Mucosa of gallbladder (tissue), 1 donor: ENCODE data around the gene SCIMP. TPM values are rescaled to one million over a fixed set of nuclear protein-coding genes. Genes with fewer than 3 reads are reported as not detected.
A peak's percentile ranks its signal among the peaks of the same experiment; 100 is the strongest.
"Not testable (repeated sequence)": the region's sequence is repeated elsewhere in the genome, so short reads cannot be mapped to it uniquely, and the experiment has no call there.

Experiments
- DNase-seq: peaks from one replicate; pipeline ENCODE4 v3.0.0-alpha.2; 2020; ENCODE audit warnings: low spot score
- total RNA-seq: library from RNA; stranded (reverse); gene quantifications from one replicate; pipeline ENCODE4 v1.2.1, GENCODE V29; 2021
- donor health status: DM: no; HTN: no; CAD: no.

The SCIMP gene
- total RNA-seq, 1 donor from 2014 or later: 4.9 TPM

DNA sequence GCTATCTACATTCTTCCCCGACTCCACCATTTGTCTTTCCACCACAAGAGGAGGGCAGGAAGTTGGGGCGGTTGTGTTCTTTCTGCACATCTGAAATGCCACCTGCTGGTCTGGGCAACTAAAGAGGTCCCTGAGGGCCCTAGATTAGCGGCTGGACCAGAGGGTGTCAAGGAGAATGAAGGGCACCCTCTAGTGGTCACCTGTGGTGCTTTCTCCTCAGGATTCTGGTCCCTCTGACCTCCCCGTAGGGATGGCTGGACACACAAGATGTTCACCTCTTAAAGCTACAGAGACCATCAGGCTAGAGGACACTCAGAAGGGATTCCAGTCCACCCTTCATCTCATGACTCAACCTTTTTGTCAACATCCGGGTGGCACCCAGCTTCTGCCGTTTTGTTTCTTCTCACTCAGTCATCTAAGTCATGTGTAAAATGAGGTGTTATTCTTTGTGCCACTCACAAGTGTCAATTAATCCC is 2.9 kb upstream of the SCIMP start:
- peak; percentile 47 for DNase-seq

DNA sequence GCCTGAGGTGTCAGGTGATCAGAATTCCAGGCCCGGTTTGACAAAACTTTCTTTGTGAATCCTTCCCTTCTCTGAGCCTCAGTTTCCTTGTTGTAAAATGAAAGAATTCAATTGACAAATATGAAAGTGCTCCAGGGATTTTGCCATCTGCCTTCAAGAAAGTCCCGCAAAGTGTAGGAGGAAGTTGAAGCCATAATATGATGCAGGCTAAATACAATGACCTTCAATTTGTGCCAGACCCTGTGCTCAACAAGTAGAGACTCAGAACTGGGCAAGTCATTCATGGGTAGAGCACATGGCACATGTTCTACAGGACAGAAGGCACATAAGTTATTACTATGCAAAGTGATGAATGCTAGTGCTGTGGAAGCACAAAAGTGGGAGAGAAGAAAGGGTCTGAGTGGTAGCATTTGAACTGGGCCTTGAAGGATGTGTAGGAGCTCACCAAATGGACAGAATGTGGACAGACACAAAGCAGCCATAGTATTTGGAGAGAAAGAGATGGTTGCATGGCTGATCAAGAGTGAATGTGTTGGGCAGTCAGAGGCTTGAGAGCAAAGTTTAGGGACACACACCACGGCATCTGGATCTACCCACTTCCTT is 2.4 kb upstream of the SCIMP start:
- DNase-seq: no peak

DNA sequence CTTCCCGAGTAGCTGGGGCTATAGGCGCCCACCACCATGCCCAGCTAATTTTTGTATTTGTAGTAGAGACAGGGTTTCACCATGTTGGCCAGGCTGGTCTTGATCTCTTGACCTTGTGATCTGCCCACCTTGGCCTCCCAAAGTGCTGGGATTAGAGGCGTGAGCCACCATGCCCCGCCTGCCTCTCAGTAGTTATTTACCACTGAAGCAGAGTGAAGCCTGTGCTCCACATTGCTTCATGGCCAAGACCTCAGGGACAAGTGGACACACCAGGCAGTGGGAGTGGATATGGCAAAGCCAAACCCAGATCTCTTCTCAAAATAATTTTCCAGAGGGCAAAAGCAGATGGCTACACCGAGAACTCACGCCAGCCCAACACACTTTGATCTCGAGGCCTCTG is 1.2 kb downstream of the SCIMP start:
- not testable (repeated sequence) for DNase-seq

DNA sequence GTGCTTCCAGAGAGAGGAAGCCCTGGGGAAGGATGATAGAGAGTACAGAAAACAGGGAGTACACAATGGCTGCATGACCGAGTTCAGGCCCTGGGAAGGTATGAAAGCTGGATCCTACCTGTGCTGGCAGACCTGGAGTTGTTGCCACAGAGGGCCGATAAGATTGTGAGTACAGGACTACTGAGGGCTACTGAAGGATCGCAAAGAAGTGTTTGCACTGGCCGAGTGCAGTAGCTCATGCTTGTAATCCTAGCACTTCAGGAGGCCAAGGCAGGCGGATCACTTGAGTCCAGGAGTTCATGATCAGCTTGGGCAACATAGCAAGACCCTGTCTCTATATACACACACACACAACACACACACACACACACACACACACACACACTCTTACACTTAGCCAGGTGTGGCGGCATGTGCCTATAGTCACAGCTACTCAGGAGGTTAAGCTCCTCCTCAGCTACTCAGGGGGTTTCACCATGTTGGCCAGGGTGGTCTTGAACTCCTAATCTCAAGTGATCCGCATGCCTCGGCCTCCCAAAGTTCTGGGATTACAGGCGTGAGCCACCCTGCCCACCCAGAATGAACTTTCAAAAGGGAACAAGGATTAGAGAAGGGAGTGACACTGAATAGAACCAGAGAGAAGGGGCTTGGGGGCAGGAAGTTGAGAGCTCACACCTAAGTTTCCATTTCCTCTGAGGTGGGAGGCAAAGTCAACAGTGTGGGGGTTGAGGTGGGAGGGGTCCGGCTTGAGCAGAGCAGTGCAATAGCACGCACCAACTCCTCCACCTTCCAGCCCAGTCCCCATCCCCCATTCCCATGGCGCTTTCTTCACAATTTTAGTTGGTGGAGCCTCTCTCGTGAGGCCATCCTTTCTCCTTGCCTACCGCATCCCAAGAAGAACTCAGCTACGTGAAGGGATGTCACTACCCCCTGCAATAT is 7.5 kb downstream of the SCIMP start:
- no peak for DNase-seq

DNA sequence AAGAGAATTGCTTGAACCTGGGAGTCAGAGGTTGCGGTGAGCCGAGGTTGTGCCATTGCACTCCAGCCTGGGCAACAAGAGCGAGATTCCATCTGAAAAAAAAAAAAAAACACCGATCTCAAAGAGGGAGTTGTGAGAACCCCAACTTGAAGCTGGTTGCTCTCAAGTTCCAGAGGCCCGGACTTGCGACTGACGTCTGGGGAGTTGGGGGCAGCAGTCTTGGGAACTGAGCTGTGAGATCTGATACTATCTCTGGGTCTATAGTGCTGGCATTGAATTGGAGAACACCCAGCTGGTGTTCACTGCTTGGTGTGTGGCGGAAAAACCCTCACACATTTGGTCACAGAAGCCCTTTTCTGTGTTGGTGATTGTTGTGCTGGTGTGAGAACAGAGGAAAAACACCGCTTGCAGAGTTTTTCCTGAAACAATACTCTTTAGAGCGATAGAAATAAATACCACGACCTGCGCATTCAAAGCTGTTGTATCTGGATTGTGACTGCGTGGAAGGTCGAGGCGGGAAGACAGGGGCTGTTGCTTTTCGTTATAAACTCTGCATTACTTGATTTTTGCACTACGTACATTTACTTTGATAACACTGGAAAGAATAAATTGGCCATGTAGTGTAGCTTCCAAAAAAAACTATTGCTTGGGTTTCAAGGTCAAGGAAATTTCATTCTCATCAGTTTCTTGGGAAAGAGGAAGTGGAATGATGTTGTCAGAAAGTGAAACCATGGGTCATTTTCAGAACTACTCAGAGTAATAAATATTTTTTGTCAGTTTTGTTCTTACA is 8.8 kb downstream of the SCIMP start:
- DNase-seq: no peak

DNA sequence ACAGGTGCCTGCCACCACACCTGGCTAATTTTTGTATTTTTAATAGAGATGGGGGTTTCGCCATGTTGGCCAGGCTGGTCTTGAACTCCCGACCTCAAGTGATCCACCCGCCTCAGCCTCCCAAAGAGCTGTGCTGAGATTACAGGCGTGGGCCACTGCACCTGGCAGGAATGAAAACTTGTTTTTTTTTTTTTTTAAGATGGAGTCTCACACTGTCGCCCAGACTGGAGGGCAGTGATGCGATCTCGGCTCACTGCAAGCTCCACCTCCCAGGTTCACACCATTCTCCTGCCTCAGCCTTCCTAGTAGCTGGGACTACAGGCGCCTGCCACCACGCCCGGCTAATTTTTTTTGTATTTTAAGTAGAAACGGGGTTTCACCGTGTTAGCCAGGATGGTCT is 12.7 kb downstream of the SCIMP start:
- DNase-seq: not testable (repeated sequence)

DNA sequence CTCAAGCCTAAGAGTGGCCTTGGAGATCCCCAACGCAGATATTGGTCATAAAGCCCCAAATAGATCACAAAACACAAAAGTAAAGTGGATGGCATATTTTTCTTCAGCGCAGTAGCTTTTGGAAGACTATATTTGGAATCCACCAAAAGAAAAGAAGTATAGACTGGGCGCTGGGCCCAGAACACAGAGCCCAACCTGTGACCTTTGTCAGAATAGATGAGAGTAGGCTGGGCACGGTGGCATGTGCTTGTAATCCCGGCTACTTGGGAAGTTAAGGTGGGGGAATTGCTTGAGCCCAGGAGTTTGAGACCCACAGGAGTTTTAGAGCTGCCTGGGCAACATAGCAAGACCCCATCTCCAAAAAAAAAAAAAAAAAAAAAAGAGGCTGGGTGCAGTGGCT is 14.6 kb downstream of the SCIMP start:
- DNase-seq: no peak

DNA sequence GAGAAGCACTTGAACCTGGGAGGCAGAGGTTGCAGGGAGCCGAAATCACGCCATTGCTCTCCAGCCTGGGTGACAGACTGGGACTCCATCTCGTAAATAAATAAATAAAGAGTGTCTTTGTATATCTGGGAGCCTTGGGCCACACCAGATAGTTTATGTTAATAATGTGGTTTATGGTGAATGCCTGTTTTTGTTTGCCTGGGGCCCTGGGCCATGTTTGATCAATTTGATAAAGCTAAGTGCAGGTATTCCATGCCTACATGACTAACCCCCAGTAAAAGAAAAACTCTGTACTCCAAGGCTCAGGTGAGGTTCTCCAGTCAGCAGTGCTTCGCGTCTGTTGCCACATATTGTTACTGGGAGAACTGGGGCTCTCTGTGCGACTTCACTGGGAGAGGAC is 15.1 kb downstream of the SCIMP start:
- DNase-seq: no peak

DNA sequence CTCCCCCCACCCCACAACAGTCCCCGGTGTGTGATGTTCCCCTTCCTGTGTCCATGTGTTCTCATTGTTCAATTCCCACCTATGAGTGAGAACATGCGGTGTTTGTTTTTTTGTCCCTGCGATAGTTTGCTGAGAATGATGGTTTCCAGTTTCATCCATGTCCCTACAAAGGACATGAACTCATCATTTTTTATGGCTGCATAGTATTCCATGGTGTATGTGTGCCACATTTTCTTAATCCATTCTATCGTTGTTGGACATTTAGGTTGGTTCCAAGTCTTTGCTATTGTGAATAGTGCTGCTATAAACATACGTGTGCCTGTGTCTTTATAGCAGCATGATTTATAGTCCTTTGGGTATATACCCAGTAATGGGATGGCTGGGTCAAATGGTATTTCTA is 17.1 kb downstream of the SCIMP start:
- DNase-seq: not testable (repeated sequence)

DNA sequence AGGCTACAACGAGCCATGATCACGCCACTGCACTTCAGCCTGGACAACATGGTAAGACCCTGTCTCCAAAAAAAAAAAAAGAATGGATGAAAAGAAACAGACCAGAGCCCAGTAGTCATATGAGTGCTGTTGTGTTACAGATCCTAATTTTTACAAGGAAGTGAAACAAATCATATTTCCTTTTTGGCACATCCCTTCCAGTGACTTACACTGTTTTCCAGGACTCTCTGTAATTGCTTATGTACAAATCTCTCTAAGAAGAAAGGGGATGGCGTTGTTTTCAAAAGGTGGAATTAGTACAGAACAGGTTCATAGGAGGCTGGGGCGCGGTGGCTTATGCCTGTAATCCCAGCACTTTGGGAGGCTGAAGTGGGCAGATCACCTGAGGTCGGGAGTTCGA is 23.2 kb downstream of the SCIMP start:
- no peak for DNase-seq

DNA sequence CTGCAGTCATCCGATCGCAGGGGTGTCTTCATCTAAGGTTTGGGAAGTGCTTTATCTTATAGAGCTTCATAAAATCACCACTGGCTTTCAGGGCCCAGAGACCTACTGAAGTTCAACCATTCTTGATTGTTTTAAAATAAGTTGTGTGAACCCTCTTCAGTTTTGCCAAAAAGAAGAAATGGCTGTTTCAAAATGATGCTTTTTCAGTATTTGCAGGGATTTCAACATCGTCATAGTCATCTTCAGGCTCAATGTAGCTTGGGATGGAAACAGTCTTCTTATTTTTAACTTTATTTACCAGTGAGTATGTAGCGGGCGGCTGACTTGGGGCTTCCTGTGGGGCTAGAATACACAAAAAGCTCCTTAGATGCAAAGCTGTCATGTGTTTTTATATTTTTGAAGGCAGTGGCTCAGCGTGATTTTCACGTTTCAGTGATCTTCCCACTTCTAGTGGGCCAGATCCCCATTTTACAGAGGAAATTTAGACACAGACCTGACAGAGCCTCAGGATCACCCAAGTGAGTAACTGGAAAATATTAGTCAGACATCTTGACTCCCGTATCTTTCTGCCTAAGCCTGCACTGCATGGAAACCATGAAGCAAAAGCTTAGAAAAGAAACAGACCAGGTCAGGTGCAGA is 23.9 kb downstream of the SCIMP start:
- no peak for DNase-seq

DNA sequence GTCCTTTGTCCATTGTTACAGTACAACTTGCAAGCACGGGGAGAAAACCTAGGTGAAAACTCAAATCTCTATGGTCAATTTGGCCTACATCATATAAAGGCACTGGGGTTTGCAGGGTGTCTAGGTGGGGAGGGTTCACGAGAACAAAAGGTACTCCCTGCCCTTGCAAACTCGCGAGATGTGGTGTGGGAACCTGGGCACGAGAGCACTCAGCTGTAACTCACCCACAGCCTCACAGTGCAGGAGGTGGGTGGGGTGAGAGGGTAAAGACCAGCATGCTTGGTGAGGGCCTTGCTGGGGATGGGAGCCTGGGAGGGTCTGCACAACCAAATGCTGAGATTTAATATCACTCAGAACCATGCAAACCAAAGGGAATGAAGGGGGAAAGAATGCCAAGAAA is 24.6 kb downstream of the SCIMP start:
- DNase-seq: no peak

DNA sequence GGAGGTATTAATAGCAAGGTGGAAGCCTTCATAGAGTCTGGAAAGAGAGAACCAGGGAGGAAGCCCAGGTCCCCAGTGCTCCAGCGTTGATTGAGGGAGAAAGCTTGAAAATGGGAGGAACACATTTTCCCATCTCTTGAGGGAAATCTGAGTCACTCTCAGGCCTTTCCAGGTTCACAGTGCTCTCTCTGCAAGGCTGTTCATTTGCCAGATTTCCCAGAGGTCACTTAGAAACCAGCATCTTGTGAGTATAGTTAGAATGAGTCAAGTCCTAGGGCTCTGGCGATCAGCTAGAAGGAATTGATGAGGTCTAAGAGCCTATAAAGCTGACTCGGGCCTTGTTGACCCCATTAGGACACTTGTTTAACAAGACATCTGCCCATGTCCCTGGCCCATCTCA is 25.3 kb downstream of the SCIMP start:
- no peak for DNase-seq

DNA sequence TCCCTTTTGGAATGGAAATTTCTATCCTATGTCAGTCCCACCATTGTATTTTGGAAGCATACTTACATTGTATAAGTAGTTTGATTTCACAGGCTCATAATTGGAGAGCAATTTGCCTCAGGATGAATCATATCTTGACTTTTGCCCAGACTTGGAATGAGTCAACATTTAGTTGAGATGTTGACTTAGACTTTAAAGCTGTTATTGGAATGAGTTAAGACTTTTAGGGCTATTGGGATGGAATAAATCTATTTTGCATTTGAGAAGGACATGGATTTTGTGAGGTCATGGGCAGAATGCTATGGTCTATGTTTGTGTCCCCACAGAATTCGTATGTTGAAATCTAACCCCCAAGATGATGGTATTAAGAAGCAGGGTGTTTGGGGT is 30.8 kb downstream of the SCIMP start:
- DNase-seq: no peak

DNA sequence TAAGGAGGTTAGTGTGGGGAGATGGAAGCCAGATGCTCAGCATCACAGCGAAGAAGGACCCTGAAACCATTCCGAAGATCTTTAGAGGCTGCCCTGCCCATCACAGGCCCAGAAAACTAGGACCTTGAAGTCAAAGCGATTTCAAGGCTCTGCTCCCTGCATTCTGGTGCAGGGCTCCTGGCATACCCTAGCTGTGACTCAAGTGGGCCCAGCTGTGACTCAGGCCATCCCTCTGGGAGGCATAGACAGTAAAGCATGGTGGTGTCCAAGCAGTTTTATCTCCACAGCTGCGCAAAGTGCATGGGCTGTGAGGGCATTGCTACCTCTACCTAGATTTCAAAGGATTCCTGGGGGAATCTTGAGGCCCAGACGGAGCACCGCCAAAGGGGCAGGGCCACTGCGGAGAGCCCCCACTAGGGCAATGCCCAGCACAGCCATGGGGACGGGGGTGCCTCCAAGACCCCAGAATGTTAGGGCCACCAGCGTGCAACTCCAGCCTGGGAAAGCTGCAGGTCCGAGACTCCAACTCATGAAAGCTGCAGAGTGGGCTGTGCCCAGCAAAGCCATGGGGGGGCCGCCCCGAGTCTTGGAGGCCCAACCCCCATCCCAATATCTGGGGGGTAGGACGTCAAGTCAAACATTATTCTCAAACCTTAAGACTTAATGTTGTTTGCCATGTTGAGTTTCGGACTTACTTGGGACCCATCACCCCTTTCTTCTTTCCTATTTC is 31.3 kb downstream of the SCIMP start:
- no peak for DNase-seq

DNA sequence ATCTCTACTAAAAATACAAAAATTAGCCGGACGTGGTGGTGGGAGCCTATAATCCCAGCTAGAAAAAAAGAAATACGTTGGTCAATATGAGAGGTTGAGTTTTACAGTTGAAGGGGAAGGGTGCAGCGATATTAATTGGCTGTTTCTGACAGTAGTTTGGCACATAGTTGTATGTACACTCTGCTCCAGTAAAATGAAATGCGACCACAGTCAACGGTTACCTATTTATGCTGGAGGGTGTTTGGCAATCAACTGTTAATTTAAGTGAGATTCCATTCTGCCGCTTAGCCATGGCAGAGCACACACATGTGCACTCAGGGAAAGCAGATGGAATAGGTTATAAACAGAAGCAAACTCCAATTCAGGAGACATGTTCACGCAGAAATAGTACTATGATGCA is 33.6 kb downstream of the SCIMP start:
- DNase-seq: no peak

DNA sequence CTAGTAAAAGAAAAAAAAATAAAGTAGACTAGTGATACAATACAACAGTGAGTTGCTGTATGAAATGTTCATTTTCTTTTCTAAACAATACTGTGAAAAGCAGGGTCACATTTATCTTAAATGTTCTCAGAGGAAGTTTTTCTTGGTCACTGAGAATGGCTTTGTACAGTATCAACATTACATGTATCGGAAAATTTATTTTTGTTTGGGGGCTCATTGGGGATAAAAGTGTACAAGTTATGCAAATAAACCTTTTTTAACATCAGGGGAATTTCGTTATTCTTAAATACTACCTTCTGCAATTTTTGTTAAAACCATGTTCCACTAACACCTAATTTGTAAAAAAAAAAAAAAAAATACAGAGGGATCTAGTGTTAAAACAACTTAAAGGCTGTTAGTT is 34.3 kb downstream of the SCIMP start:
- DNase-seq: no peak

DNA sequence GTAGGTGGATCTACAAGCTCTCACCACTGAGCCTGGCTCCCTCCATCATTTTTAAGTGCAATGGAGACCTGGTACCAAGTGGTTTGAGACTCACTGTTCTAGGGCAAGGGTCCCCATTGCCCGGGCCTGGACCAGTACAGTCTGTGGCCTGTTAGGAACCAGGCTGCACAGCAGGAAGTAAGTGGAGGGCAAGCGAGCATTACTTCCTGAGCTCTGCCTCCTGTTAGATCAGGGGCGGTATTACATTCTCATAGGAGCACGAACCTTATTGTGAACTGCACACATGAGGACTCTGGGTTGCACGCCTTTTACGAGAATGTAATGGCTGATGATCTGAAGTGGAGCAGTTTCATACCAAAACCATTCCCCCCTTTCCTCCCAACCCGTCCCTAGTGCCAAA is 36.2 kb downstream of the SCIMP start:
- DNase-seq: no peak

DNA sequence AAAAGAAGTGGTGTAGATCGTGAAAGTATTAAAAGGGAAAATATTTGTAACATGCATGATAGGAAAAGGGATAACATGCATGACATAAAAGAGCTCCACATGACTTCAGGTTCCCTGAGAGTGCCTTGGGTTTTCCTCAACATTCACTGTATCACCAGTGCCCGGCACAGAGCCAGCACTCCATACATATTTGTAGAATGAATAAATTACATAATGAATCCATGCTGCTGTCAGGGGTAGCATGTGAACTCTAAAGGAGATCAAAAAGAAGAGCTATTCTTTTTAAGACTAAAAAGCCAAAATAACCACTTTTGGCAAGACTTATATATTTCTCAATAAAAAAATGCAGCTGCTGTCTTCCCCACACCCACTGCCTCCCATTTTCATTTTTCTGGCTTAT is 40.3 kb downstream of the SCIMP start:
- no peak for DNase-seq

DNA sequence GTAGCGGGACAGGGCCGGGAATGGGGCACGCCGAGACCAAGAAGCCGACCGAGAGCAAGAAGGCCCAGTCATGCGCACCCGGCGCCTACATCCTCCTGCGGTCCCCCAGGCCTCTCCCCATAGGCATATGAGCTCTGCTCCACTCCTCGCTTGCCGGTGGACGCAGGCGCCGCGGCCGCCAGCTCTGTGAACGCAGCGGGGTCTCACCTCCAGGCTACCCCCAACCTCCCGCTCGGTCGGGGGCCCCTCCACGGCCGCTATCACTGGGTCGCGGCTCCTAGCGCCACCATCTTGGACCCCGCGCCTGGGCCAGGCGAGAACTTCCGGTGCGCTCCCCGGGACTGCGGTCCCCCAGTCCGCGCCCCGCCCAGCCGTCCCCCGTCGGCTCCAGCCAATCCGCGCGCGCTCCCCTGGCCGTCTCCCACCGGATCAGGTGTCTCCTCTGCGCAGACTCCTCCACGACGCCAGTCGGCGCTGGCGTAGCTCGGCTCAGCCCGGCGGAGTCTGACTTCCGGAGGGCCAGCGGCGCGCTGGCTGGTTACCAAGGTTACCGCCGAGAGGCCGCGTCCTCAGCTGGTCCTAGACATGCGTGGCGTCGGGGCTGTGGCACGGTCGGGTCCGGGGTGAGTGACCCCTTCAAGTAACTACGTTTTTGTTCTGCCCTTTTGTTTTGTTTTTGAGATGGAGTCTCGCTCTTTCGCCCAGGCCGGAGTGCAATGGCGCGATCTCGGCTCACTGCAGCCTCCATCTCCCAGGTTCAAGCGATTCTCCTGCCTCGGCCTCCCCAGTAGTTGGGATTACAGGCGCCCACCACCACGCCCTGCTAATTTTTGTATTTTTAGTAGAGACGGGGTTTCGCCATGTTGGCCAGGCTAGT is 42.9 kb downstream of the SCIMP start, which contains the start of gene ZNF594:
ZNF594 (minus strand) TSS at position 328 of the 877 bp plus-strand sequence. CDS start 7,612 bp downstream, outside the sequence.
- DNase-seq: peak; percentile 96
